T-helper 1 cell treated with Interleukin-12 subunit alpha and Interleukin-12 subunit beta and Interleukin-4 antibody, amounts not matched to agents 30 ng/mL and 1 ng/mL, for 36 hours (primary cell): ENCODE measurements around the gene KIR3DL2. TPM values are rescaled to one million over a fixed set of nuclear protein-coding genes. Genes with fewer than 3 reads are reported as not detected.

Source experiments
- total RNA-seq: library from RNA; stranded (reverse); gene quantifications from 2 replicates; pipeline ENCODE4 v1.2.3, GENCODE V29; 2022

Gene KIR3DL2
- total RNA-seq, 1 donor from 2014 or later: 0.96 TPM

Other genes with a start within 250 kb of the KIR3DL2 start
- gene LILRB1, start 220.0 kb upstream of the KIR3DL2 start, total RNA-seq: not detected in 2 replicates
- gene LILRB4, start 187.5 kb upstream of the KIR3DL2 start, total RNA-seq: 0.22 TPM in 1 of 2 replicates, not detected in the other
- not detected in 2 replicates for gene KIR3DL3, start 126.0 kb upstream of the KIR3DL2 start, total RNA-seq
- 0.34 TPM in 1 of 2 replicates, not detected in the other for gene KIR2DL3, start 111.9 kb upstream of the KIR3DL2 start, total RNA-seq
- not detected in 2 replicates for gene KIR2DL1, start 80.7 kb upstream of the KIR3DL2 start, total RNA-seq
- gene KIR2DL4, start 46.8 kb upstream of the KIR3DL2 start, total RNA-seq: not detected in 2 replicates
- 0.17 TPM in 1 of 2 replicates, not detected in the other for gene KIR3DL1, start 34.0 kb upstream of the KIR3DL2 start, total RNA-seq
- not detected in 2 replicates for gene KIR2DS4, start 17.8 kb upstream of the KIR3DL2 start, total RNA-seq
- gene FCAR, start 23.8 kb downstream of the KIR3DL2 start, total RNA-seq: not detected in 2 replicates
- not detected in 2 replicates for gene NCR1, start 55.7 kb downstream of the KIR3DL2 start, total RNA-seq
- gene NLRP7, start 97.1 kb downstream of the KIR3DL2 start, total RNA-seq: 0.12 and 0.20 TPM in 2 replicates
- 23.6 TPM in 2 replicates for gene NLRP2, start 115.9 kb downstream of the KIR3DL2 start, total RNA-seq
- 0.49 and 0.64 TPM in 2 replicates for gene GP6, start 187.8 kb downstream of the KIR3DL2 start, total RNA-seq
- 19.6 and 20.9 TPM in 2 replicates for gene RDH13, start 212.7 kb downstream of the KIR3DL2 start, total RNA-seq
- gene EPS8L1, start 225.4 kb downstream of the KIR3DL2 start, total RNA-seq: 4.1 and 4.2 TPM in 2 replicates